Duodenal mucosa (tissue), 2 donors: ENCODE measurements around the gene PREPL.
"Not testable (repeated sequence)": the region's sequence is repeated elsewhere in the genome, so short reads cannot be mapped to it uniquely, and the experiment has no call there.

Experiments used
- H3K27ac ChIP-seq: one replicate; pipeline ENCODE4 v1.7.0; 2013; ENCODE audit warnings: low read depth, low read length
- H3K27me3 ChIP-seq, 2 donors: one replicate each; pipeline ENCODE4 v1.7.0; 2013; ENCODE audit warnings: low read length in 2 of 2, control low read depth in 1 of 2; ENCODE audit not compliant: insufficient read depth in 2 of 2, control insufficient read depth in 1 of 2
- H3K36me3 ChIP-seq, 2 donors: one replicate each; pipeline ENCODE4 v1.7.0; 2013; ENCODE audit warnings: low read length in 2 of 2, control low read depth in 1 of 2; ENCODE audit not compliant: insufficient read depth in 2 of 2, control insufficient read depth in 1 of 2
- H3K4me1 ChIP-seq, 2 donors: one replicate each; pipeline ENCODE4 v1.7.0; 2013; ENCODE audit warnings: low read length in 2 of 2, control low read depth in 1 of 2; ENCODE audit not compliant: insufficient read depth in 2 of 2, control insufficient read depth in 1 of 2
- H3K4me3 ChIP-seq, 2 donors: one replicate each; pipeline ENCODE4 v1.7.0; 2013; ENCODE audit warnings: low read length in 2 of 2, low read depth in 1 of 2
- H3K9ac ChIP-seq, 2 donors: one replicate each; pipeline ENCODE4 v1.7.0; 2013; ENCODE audit warnings: low read length in 2 of 2, low read depth in 1 of 2
- H3K9me3 ChIP-seq, 2 donors: one replicate each; pipeline ENCODE4 v1.7.0; 2013; ENCODE audit warnings: low read length in 2 of 2, control low read depth in 1 of 2; ENCODE audit not compliant: control insufficient read depth in 1 of 2

Gene PREPL

DNA sequence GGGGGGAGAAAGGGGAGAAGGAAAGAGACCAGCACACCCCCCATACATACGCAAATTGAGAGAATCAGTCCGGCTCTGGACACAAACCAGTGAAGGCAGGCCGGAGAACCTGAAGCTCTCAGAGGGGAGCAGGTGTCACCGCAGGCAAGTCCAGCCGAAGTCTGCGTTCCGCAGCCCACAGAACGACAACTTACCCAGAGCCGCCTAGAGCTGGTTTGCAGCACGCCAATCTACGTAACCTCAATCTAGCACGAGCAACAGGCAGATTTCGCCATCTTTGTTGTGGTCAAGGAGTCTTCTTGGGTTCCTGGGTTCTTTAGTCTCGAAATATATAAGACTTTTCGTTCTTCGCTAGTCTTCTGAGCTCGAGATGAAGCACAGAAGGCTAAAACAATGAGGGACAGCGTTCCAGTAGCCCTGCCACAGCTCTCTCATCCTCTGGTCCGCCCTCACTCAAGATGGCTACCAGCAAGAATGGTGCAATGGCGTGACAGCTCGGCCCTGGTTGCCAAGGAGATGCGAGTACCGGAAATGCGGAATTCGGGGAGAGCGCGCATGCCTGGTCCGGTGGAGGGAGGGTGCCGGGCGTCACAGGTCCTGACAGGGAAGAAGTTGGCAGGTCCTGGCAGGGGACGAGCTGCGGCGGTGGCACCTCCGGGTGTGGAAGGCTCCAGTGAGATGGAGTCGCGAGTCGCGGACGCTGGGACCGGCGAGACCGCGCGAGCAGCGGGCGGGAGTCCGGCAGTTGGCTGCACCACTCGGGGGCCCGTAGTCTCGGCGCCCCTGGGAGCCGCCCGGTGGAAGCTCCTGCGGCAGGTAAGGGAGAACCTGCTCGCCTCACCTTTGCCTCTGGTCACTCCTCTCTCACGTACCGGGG lies at the start of gene PREPL, which contains the start of gene CAMKMT:
TSS of gene PREPL (minus strand) at position 165 of the 877 bp plus-strand sequence. CDS start 15,152 bp downstream, outside the sequence.
TSS of gene CAMKMT (plus strand) at position 618 of the 877 bp plus-strand sequence.
- Histone ChIP-seq H3K9ac (peak within 1 kb of the TSS; percentile 91), H3K36me3 (no peaks in the 10 kb centered on the region), H3K4me1 (peaks cover 24 to 25% of the 10 kb centered on the region in 2 donors), H3K9me3 (no peaks in the 10 kb centered on the region), H3K27ac (peak within 1 kb of the TSS; percentile 84), H3K4me3 (peak within 1 kb of the TSS; percentile 84 to 98), H3K27me3 (no peaks in the 10 kb centered on the region)

DNA sequence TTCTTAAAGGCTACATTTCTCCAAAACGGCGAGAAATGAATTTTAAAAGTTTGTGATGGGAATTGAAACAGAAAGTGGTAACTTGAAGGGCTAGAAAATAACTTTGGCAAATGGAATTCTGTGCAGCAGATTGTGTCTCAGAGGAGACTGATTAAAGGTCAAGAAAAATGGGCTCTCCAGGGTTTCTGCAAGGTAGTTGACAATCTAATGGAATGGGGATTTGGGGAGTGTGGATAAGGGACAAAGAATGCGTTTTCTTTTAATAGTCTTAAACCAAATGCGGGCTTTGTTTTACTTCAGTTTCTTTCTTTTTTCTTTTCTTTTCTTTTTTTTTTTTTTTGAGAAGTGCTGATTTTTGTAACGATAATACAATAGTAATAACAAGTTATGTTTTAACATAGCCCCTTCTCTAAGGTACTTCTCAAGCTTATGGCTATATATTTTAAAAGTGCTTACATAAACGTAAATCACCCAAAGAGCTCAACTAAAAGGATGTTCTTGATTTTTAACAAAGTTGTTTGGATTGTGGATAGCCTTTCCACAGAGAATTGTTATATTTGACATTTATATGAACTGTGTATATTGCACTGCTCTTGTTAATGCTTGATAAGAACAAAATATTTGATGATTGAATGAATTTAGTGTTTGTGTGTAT lies 37.1 kb upstream of the PREPL start:
- no peaks in the 10 kb centered on the region for H3K36me3 ChIP-seq
- no peak overlapping the region for H3K4me3 ChIP-seq
- no peak overlapping the region for H3K9ac ChIP-seq
- H3K9me3 ChIP-seq = no peaks in the 10 kb centered on the region
- H3K27me3 ChIP-seq = no peaks in the 10 kb centered on the region
- H3K27ac ChIP-seq = no peak overlapping the region
- no peaks in the 10 kb centered on the region for H3K4me1 ChIP-seq

GRCh38 chr2:44397447-44398175 lies 36.3 kb upstream of the PREPL start:
- Histone ChIP-seq H3K4me3 (no peak overlapping the region), H3K36me3 (no peaks in the 10 kb centered on the region), H3K27me3 (no peaks in the 10 kb centered on the region), H3K27ac (no peak overlapping the region), H3K4me1 (no peaks in the 10 kb centered on the region), H3K9me3 (no peaks in the 10 kb centered on the region), H3K9ac (no peak overlapping the region)

GRCh38 chr2:44392338-44392943 lies 31.1 kb upstream of the PREPL start:
- no peak overlapping the region for H3K9ac ChIP-seq

DNA sequence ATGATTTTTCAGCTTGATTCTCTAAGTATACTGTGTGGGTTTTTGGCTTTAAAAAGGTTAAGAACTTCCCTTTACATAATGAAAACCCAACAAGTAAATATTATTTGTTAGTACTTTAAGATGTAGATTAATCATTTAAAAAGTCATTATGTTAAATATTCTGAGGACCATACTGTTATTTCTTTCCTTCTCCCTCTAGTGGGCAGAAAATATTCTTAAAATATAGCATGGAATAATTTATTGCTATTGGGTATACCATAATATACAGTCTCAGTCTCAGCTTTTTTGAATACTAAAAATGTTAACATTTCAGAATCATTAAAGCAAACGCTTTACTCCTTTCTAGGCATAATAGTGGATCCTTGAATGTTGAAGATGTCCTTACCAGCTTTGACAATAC lies 28.6 kb upstream of the PREPL start:
- Histone ChIP-seq H3K4me3 (no peak overlapping the region), H3K27me3 (no peaks in the 10 kb centered on the region), H3K4me1 (no peaks in the 10 kb centered on the region), H3K27ac (no peak overlapping the region), H3K9ac (no peak overlapping the region), H3K9me3 (no peaks in the 10 kb centered on the region), H3K36me3 (no peaks in the 10 kb centered on the region)

More at GRCh38 chr2:44392338-44392943, 31.1 kb upstream of the PREPL start:
- Histone ChIP-seq H3K27ac (no peak overlapping the region), H3K4me1 (no peaks in the 10 kb centered on the region), H3K27me3 (no peaks in the 10 kb centered on the region), H3K9me3 (no peaks in the 10 kb centered on the region), H3K36me3 (no peaks in the 10 kb centered on the region), H3K4me3 (no peak overlapping the region)

GRCh38 chr2:44388877-44389276 lies 27.6 kb upstream of the PREPL start:
- H3K27ac ChIP-seq = no peak overlapping the region
- H3K9ac ChIP-seq = no peak overlapping the region
- no peak overlapping the region for H3K4me3 ChIP-seq
- H3K27me3 ChIP-seq = no peaks in the 10 kb centered on the region
- H3K36me3 ChIP-seq = no peaks in the 10 kb centered on the region
- no peaks in the 10 kb centered on the region for H3K9me3 ChIP-seq
- H3K4me1 ChIP-seq = no peaks in the 10 kb centered on the region

GRCh38 chr2:44385226-44385625 lies 23.9 kb upstream of the PREPL start:
- H3K9ac ChIP-seq, H3K4me1 ChIP-seq, H3K36me3 ChIP-seq, H3K27ac ChIP-seq, H3K9me3 ChIP-seq, H3K4me3 ChIP-seq, H3K27me3 ChIP-seq: not testable (repeated sequence)

GRCh38 chr2:44377486-44377885 lies 16.2 kb upstream of the PREPL start:
- Histone ChIP-seq H3K4me3 (no peak overlapping the region), H3K27me3 (no peaks in the 10 kb centered on the region), H3K27ac (no peak overlapping the region), H3K36me3 (no peaks in the 10 kb centered on the region), H3K9ac (no peak overlapping the region), H3K9me3 (no peaks in the 10 kb centered on the region), H3K4me1 (no peaks in the 10 kb centered on the region)

- Histone ChIP-seq H3K4me1 (no peaks in the 10 kb centered on the region), H3K27me3 (no peaks in the 10 kb centered on the region), H3K36me3 (no peaks in the 10 kb centered on the region), H3K9ac (no peak overlapping the region), H3K27ac (no peak overlapping the region), H3K9me3 (no peaks in the 10 kb centered on the region), H3K4me3 (no peak overlapping the region)
These were observed 11.0 kb upstream of the PREPL start for GRCh38 chr2:44372246-44372645.
